Activated B cell treated with CpG ODN at 0.5 μM for 24 hours (primary cell): ENCODE results near the gene TJP3. TPM values are rescaled to one million over a fixed set of nuclear protein-coding genes. Genes with fewer than 3 reads are reported as not detected.

ENCODE experiments used
- ATAC-seq: fragments of 200-7000 bp; cut with Tn5 transposase; one replicate; pipeline ENCODE4 v1.10.0; 2021; ENCODE audit warnings: low read depth, mild to moderate bottlenecking, moderate library complexity
- CTCF ChIA-PET: fragments of 350-600 bp; sonication (Branson Sonifier 250); formaldehyde crosslinking; loops from one replicate; lab custom pipeline; 2021; ENCODE audit warnings: antibody characterized with exemption; lab: Charles Lee
- POLR2A ChIA-PET: fragments of 350-600 bp; sonication (Branson Sonifier 250); formaldehyde crosslinking; loops from one replicate; lab custom pipeline; 2021; ENCODE audit warnings: antibody characterized with exemption; lab: Charles Lee
- DNase-seq: peaks from one replicate; pipeline ENCODE4 v3.0.0; 2022
- H3K27ac Mint-ChIP-seq: one replicate; pipeline ENCODE4 v1.8.0; 2020; ENCODE audit warnings: mixed read lengths
- H3K27me3 Mint-ChIP-seq: one replicate; pipeline ENCODE4 v1.8.0; 2021; ENCODE audit warnings: mixed read lengths
- H3K36me3 Mint-ChIP-seq: one replicate; pipeline ENCODE4 v1.8.0; 2021; ENCODE audit warnings: low read depth, mixed read lengths
- H3K4me1 Mint-ChIP-seq: one replicate; pipeline ENCODE4 v1.8.0; 2021; ENCODE audit warnings: mixed read lengths
- H3K4me3 Mint-ChIP-seq: one replicate; pipeline ENCODE4 v1.8.0; 2020; ENCODE audit warnings: mild to moderate bottlenecking, mixed read lengths
- H3K9me3 Mint-ChIP-seq: one replicate; pipeline ENCODE4 v1.8.0; 2020; ENCODE audit warnings: mixed read lengths
- intact Hi-C: fragments of 100-400 bp; cut with micrococcal nuclease; formaldehyde crosslinking; loops from one replicate; pipeline ENCODE4 v1.15.1; 2024
- total RNA-seq: library from RNA; stranded (reverse); gene quantifications from 2 replicates; pipeline ENCODE4 v1.2.3, GENCODE V29; 2022
- TF ChIP-seq, protein P1 (sequence below): fragments of 200-600 bp; IDR thresholded peaks from one replicate; pipeline ENCODE4 v1.8.0; 2022; ENCODE audit warnings: antibody characterized with exemption, mild to moderate bottlenecking

The TJP3 gene
- total RNA-seq, 1 donor from 2014 or later: 0.86 TPM

GRCh38 chr19:3672993-3673392 lies 35.2 kb upstream of the TJP3 start:
- DNase-seq (no peak), ATAC-seq (no peak)
- ChIA-PET POLR2A (interaction anchor here (0.7 to 1.4 kb wide), 2 partner anchors 11 to 16 kb away, joined by 3 to 4 read pairs; no protein-coding TSS in a partner anchor), CTCF (interaction anchor here (1.0 kb wide), 1 partner anchor 19 kb away, joined by 4 read pairs; no protein-coding TSS in a partner anchor)
- intact Hi-C loops: no loop called here
- H3K4me1 Mint-ChIP-seq: peaks cover 32% of the 10 kb centered on the region
- TF ChIP-seq, protein P1, sequence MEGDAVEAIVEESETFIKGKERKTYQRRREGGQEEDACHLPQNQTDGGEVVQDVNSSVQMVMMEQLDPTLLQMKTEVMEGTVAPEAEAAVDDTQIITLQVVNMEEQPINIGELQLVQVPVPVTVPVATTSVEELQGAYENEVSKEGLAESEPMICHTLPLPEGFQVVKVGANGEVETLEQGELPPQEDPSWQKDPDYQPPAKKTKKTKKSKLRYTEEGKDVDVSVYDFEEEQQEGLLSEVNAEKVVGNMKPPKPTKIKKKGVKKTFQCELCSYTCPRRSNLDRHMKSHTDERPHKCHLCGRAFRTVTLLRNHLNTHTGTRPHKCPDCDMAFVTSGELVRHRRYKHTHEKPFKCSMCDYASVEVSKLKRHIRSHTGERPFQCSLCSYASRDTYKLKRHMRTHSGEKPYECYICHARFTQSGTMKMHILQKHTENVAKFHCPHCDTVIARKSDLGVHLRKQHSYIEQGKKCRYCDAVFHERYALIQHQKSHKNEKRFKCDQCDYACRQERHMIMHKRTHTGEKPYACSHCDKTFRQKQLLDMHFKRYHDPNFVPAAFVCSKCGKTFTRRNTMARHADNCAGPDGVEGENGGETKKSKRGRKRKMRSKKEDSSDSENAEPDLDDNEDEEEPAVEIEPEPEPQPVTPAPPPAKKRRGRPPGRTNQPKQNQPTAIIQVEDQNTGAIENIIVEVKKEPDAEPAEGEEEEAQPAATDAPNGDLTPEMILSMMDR: no peak
- H3K27me3 Mint-ChIP-seq: no peaks in the 10 kb centered on the region
- H3K9me3 Mint-ChIP-seq: no peaks in the 10 kb centered on the region
- peaks cover 6% of the 10 kb centered on the region for H3K36me3 Mint-ChIP-seq
- no peak overlapping the region for H3K27ac Mint-ChIP-seq
- H3K4me3 Mint-ChIP-seq: no peak overlapping the region

GRCh38 chr19:3673506-3674439 lies 34.4 kb upstream of the TJP3 start:
- intact Hi-C loops: no loop called here
- TF ChIP-seq, protein P1: no peak
- H3K36me3 Mint-ChIP-seq: peaks cover 6% of the 10 kb centered on the region
- no peak overlapping the region for H3K27ac Mint-ChIP-seq
- CTCF ChIA-PET: interaction anchor here (1.0 kb wide), 1 partner anchor 19 kb away, joined by 4 read pairs; no protein-coding TSS in a partner anchor
- POLR2A ChIA-PET: interaction anchor here (0.6 to 1.4 kb wide), 3 partner anchors 10 to 26 kb away, joined by 3 to 4 read pairs (median 3); no protein-coding TSS in a partner anchor
- H3K4me3 Mint-ChIP-seq: no peak overlapping the region
- peaks cover 32% of the 10 kb centered on the region for H3K4me1 Mint-ChIP-seq
- ATAC-seq (no peak), DNase-seq (no peak)
- H3K27me3 Mint-ChIP-seq: no peaks in the 10 kb centered on the region
- no peaks in the 10 kb centered on the region for H3K9me3 Mint-ChIP-seq

- Mint-ChIP-seq H3K36me3 (peaks cover 11% of the 10 kb centered on the region), H3K27me3 (no peaks in the 10 kb centered on the region), H3K4me3 (no peak overlapping the region), H3K4me1 (peaks cover 36% of the 10 kb centered on the region), H3K9me3 (no peaks in the 10 kb centered on the region), H3K27ac (no peak overlapping the region)
- TF ChIP-seq, protein P1: no peak
- DNase-seq: no peak
- ChIA-PET CTCF (no interaction called here), POLR2A (interaction anchor here (0.6 kb wide), 1 partner anchor 24 kb away, joined by 3 read pairs; no protein-coding TSS in a partner anchor)
- intact Hi-C loops: no loop called here
- ATAC-seq: no peak
Measured at GRCh38 chr19:3674784-3675543, 33.2 kb upstream of the TJP3 start.

DNA sequence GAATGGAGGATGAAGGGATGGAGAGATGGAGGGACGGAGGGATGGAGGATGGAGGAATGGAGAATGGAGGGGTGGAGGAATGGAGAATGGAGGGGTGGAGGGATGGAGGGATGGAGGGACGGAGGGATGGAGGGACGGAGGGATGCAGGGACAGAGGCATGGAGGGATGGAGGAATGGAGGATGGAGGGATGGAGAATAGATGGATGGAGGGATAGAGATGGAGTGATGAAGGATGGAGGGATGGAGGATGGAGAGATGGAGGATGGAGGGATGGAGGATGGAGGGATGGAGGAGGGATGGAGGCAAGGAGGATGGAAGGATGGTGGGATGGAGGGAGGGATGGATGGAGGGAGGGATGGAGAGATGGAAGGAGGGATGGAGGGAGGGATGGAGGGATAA lies 30.0 kb upstream of the TJP3 start:
- TF ChIP-seq, protein P1: no peak
- no peak overlapping the region for H3K27ac Mint-ChIP-seq
- H3K27me3 Mint-ChIP-seq: no peaks in the 10 kb centered on the region
- ChIA-PET POLR2A (no interaction called here), CTCF (no interaction called here)
- H3K4me3 Mint-ChIP-seq: no peak overlapping the region
- peaks cover 12% of the 10 kb centered on the region for H3K36me3 Mint-ChIP-seq
- no peaks in the 10 kb centered on the region for H3K9me3 Mint-ChIP-seq
- intact Hi-C loops: no loop called here
- no peak for DNase-seq
- ATAC-seq: no peak
- peaks cover 15% of the 10 kb centered on the region for H3K4me1 Mint-ChIP-seq
